Measurements from ENCODE around the gene TTC34.

TTC34 gene

GRCh38 chr1:2830761-2831425 lies 29.4 kb upstream of the TTC34 start:
- DNase-seq (ENCODE audit: low spot score) = no peak

DNA sequence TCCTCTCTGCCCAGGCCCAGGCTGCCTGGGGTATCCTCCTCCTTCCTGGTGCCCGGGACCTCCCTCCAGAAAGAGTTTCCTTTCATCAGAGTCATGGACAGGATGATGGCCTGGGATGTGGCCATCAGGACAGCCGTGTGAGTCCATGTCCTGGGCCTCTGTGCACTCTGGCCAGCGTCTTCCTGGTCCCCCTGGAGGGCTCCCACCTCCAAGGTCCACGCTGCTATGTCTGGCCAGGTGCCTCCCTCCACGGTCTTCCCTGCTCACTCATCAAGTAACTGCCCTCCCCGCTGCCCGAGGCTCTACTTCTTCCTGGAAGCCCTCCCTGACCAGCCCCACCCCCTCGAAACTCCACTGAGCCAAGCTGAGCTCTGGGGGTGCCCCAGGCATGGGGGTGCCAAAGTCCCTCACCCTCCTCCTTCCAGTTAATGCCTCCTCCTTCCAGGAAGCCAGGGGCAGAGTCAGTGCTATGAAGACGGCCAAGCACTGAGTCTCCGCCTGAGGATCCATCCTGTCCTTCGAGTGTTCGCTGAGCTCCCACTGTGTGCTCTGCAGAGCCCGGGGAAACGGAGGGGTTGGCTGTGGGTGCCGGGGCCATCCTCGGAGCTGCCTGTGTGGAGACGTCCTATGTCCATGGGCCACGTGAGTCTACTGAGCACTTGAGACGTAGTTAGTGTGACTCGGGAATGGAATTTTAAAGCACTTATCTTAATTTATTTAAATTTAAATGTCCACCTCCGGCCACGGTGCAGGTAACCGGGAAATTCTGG lies 28.5 kb upstream of the TTC34 start:
- no peak for DNase-seq (ENCODE audit: low spot score)

DNA sequence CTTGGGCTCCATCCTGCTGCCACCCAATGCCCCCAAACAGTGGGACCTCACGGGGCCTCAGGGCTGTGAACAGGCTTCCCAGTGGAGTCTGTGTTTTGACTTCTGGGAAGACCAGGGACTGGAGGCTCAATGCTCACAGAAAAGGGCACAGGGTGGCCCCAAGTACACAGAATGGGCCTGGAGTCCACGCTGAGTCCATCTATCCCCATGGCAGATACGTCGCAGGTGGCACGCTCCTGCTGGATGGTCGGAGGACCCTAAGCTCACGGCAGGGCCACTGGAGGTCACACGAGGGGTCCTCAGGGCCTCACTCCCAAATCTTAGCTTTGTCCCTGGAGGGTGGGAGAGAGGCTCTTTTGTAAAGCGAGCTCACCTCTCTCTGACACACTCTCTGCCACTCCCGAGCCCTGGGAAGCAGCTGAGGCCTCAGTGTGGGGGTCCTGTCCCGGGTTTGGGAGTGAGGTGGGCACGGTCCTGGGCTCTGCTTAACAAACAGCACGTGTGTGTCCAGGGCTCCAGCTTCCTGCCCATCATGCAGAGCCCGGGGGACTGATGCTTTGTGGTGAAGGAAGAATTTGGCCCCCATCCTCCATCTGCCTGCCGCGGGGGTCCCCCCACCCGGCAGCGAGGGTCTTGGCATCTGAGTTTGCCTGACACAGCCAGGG lies 27.2 kb upstream of the TTC34 start:
- DNase-seq (ENCODE audit: low spot score) = no peak

DNA sequence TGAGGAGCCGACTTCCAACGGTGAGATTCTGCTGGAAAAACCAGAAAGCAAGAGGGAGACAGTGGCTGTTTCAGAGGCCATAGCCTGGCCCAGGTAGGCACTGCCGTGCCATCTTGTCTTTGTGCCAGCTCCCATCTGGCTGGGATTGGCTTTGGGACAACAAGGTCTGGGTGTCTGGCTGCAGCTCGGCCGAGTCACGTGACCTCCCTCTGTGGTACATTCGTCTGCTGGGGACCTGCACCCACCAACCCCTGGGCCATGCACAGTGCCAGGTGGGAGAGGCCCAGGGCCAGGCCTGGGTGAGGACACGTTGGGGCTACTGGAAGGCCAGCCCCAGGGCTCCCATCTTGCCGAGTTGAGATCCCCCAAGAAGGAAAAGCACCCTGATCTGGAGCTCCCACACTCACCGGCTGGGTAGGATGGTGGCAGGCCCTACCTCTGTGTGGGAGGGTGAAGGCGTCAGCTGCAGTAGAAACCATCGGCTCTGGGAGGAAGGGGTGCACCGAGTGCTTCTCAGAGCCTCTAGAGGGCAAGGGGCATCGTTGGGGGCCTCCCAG lies 25.3 kb upstream of the TTC34 start:
- no peak for DNase-seq (ENCODE audit: low spot score)

- no peak for DNase-seq (ENCODE audit: low spot score)
Measured at GRCh38 chr1:2826316-2826715, 24.8 kb upstream of the TTC34 start.

DNA sequence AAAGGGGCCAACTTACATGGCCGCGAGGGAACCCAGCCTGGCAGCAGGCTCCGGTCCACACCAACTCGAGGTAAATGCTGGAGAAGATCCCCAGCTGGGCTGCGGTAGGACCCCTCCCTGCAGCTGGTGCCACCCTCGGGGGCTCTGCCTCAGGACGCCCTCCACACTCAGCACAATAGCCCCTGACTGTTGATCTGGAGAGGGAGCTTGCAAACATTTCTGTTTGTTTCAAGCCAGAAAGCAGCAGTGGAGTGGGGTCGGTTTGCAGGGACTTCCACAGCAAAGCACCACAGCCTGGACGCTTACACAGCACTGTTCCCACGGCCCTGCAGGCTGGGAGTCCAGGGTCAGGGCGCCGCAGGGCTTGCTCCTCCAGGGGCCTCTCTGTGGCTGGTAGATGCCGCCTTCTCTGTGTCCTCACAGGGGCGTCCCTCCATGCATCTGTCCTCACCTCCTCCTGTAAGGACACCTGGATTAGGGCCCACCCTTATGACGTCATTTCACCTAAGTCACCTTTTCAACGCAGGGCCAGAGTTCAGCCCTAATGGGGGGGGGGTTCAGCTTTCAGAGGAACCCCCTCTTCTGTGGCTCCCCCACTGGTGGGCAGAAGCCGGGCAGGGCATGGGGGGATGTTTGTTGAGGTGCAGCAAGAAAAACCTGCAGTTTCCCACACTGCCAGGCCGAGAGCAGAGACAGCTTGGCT lies 24.1 kb upstream of the TTC34 start:
- no peak for DNase-seq (ENCODE audit: low spot score)

- DNase-seq (ENCODE audit: low spot score) = no peak
Measured at GRCh38 chr1:2824999-2825398, 23.5 kb upstream of the TTC34 start.

- no peak for DNase-seq (ENCODE audit: low spot score)
Measured at GRCh38 chr1:2823921-2824610, 22.6 kb upstream of the TTC34 start.

- DNase-seq (ENCODE audit: low spot score) = no peak
Measured at GRCh38 chr1:2822621-2823145, 21.2 kb upstream of the TTC34 start.

DNA sequence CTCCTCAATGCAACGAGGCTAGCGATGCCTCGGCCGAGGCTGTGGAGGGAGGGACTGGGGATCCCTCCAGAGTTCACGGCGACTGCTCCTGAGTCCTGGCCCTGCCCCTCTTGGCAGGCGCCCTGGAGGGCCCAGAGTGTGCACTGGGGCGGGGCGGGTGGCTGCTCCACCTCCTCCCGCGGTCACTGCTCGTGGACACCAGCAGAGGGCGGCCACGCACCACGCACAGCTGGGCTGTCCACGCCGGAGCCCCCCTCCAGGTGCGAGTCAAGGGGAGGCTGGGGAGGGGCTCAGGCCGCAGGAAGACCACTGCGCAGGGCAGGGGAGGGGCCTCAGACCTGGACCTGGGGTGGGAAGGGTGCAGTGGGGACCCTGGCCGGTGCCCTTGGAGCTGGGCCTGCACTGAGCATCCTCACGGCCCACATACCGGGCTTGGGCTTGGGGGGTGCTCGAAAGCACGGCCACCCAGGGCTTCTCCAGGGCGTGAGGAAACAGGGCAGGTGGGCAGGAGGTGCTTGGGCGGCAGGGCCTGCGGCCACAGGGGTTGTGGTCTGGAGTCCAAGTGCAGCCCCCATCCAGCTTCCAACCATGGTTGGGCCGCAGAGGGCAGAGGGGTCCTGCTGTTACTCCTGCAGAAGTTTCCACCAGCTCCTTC lies 20.6 kb upstream of the TTC34 start:
- DNase-seq (ENCODE audit: low spot score) = peak; percentile 5

GRCh38 chr1:2821373-2821955 lies 20.0 kb upstream of the TTC34 start:
- DNase-seq (ENCODE audit: low spot score) = no peak

DNA sequence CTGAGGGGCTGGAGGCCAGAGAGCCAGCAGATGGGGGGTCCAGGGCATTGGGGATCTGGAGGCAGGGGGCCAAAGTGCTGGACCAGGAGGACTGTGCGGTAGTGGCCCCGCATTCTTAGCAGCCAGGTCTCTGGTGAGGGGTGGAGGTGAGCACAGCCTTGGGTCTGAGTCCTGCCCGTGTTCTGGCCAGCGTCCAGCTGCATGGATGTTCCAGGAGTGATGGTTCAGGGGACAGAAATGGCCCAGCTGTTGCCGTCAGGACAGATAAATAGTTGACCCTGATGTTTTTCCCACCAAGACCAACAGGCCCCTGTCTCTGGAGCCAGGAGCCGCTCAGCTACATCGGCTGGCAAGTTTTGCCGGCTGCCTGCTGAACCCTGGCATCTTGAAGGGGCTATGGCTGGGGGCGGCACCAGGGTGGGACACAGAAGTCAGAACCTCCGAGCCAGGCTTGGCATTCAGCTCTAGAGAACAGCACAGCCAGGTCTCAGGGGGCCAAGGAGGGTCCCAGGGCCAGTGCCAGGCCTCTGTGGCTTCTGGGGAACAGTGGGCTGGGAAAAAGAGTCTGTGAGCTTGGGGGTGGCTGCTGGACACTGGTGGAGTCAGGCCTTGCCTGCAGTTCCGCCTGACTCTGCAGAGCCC lies 19.4 kb upstream of the TTC34 start:
- no peak for DNase-seq (ENCODE audit: low spot score)

DNA sequence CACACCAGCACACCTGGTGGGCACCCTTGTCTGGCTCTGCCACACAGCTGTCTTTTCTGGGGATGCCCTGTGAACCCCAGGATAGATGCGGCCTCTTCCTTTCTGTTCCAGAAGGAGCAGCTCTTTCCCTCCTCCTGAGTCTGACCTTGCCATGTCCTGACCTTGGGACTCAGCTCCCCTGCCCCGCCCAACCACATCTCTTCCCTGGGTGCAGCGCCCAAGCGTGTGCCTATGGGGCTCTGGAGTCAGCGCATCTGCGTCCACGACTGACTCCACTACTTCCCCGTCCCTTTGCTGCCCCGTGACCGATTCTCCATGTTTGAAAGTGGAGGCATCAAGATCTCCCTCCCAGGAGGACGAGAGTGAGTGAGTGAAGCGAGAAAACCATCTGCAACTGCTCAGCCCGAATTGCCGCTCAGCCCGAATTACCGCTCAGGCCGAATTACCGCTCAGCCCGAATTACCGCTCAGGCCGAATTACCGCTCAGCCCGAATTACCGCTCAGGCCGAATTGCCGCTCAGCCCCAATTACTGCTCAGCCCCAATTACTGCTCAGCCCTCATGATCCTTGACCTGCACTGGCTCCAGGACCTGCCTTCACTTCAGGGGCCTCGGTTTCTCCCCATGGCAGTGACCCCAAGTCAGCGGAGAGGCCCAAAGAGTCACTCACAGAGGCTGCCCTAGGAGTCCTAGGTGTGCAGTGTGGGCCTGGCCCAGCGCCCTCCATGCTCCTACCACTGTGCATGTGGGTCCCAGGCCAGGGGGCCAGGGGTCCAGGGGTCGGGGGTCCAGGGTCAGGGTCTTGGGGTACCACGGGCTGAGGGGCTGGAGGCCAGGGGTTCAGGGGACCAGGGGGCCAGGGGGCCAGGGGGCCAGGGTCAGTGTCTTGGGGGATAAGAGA lies 18.6 kb upstream of the TTC34 start:
- DNase-seq (ENCODE audit: low spot score) = no peak

DNA sequence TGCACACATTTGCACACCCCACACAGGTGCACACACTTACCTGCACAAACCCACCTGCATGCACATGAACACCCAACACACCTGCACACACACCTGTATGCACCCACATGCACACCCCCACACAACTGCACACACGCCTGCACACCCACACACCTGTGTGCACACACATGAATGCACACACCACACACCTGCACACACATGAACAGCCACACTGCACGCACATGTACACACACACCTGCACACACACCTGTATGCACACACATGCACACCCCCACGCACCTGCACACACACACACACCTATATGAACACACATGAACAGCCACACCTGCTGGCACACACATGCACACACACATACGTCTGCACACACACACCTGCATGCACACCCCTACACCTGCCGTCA lies 17.9 kb upstream of the TTC34 start:
- no peak for DNase-seq (ENCODE audit: low spot score)

GRCh38 chr1:2817784-2818564 lies 16.5 kb upstream of the TTC34 start:
- no peak for DNase-seq (ENCODE audit: low spot score)

GRCh38 chr1:2816786-2817185 lies 15.3 kb upstream of the TTC34 start:
- DNase-seq (ENCODE audit: low spot score) = no peak

DNA sequence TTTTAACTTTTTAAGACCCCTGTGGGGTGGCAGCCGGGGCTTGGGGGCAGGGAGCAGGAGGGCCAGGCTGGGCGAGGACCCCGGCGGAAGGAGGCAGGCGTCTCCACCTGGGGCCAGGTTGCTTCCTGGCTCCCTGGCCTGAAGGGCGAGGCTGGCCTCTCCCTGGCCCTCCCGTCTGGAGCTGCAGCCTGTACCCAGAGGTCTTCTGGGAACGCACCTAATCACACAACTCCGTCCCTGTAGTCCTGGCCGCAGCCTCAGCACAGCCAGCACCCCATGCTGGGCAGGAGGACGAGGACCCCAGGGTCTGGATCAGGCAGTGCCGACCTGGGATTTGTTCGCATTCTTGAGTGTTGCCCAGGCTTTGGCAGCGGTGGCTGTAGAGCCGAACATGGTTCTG lies 14.1 kb upstream of the TTC34 start:
- DNase-seq (ENCODE audit: low spot score) = no peak

DNA sequence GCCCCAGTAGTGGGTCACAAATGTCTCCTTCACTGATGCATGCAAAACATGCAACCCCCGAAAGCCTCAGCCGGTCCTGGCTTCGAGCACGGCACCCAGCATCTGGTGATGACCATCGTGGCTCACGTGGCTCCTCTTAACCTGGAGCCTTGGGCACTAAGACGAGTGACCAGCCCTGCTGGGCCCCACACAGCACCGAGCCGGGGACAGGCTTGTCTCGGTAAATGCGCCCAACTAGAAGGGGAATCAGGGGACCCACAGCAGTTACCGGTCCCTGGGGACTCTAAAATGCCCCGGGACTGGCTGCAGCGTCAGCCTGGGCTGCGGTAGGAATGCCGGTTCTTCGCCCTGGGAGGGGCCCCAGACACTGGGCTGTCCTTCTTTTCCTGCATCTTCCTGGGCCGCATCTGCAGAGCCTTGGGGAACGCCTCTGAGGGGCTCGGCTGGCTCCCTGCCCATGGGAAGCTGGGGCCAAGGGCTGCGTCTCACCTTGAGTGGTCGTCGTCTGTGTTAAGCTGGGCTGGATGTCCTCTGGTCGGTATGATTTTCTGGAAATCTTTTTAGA lies 13.1 kb upstream of the TTC34 start:
- DNase-seq (ENCODE audit: low spot score) = no peak

Data from hematopoietic multipotent progenitor cell treated with erythropoietin and hydrocortisone succinate and interleukin-3 and kit ligand, for 15 days (in vitro differentiated cells).